K562 (cell line): ENCODE data around the gene ZCCHC14. TPM values are rescaled to one million over a fixed set of nuclear protein-coding genes. Genes with fewer than 3 reads are reported as not detected.

ENCODE experiments used
- BMI1 ChIP-seq: fragments of 150-350 bp; IDR thresholded peaks from 2 replicates; pipeline ENCODE4 v1.6.1; 2014; ENCODE audit warnings: low read length
- CCNT2 ChIP-seq: IDR thresholded peaks from 2 replicates; pipeline ENCODE4 v1.6.1; 2011; ENCODE audit warnings: borderline replicate concordance, low read depth, mild to moderate bottlenecking, moderate library complexity, mixed read lengths, low read length; ENCODE audit not compliant: insufficient read length; ENCODE audit errors: extremely low read depth
- EGR1 ChIP-seq: fragments of 450-650 bp; conservative IDR thresholded peaks from 2 replicates; pipeline ENCODE4 v1.6.1; 2017; ENCODE audit warnings: mild to moderate bottlenecking
- GTF2E2 ChIP-seq: fragments of 200-800 bp; sonication (Bioruptor generic); IDR thresholded peaks from 2 replicates; pipeline ENCODE4 v1.6.1; 2016; ENCODE audit warnings: missing genetic modification characterization, missing compliant biosample characterization
- LCOR ChIP-seq: sonication (generic); formaldehyde crosslinking; IDR thresholded peaks from 2 replicates; pipeline ENCODE4 v1.8.0; 2022; ENCODE audit warnings: mild to moderate bottlenecking, missing genetic modification reagents
- MAFK ChIP-seq: IDR thresholded peaks from 2 replicates; pipeline ENCODE4 v1.6.1; 2011; ENCODE audit warnings: low read length, improper control_type of control experiment
- NFRKB ChIP-seq: fragments of 450-650 bp; IDR thresholded peaks from 2 replicates; pipeline ENCODE4 v1.6.1; 2016; ENCODE audit warnings: low read depth
- PTRF ChIP-seq: fragments of 450-650 bp; IDR thresholded peaks from 2 replicates; pipeline ENCODE4 v1.6.1; 2016; ENCODE audit warnings: mild to moderate bottlenecking, missing genetic modification characterization, missing compliant biosample characterization
- RBM34 ChIP-seq: fragments of 200-400 bp; formaldehyde crosslinking; IDR thresholded peaks from 2 replicates; pipeline ENCODE4 v1.6.1; 2018; ENCODE audit warnings: low read length, borderline replicate concordance; ENCODE audit not compliant: insufficient read depth
- RNF2 ChIP-seq: sonication (generic); IDR thresholded peaks from 2 replicates; pipeline ENCODE4 v1.6.1; 2016
- SLC30A9 ChIP-seq: fragments of 250-450 bp; sonication (Bioruptor Pico); IDR thresholded peaks from 2 replicates; pipeline ENCODE4 v1.8.0; 2022; ENCODE audit warnings: mild to moderate bottlenecking, moderate library complexity
- TGIF2 ChIP-seq: sonication (generic); formaldehyde crosslinking; IDR thresholded peaks from 2 replicates; pipeline ENCODE4 v1.8.1; 2022; ENCODE audit warnings: mild to moderate bottlenecking, missing genetic modification reagents, moderate library complexity
- XRCC3 ChIP-seq: fragments of 450-650 bp; IDR thresholded peaks from 2 replicates; pipeline ENCODE4 v1.6.1; 2017; ENCODE audit warnings: mild to moderate bottlenecking, moderate library complexity
- ZBED1 ChIP-seq: IDR thresholded peaks from 2 replicates; pipeline ENCODE4 v1.6.1; 2014
- ZBTB8A ChIP-seq: fragments of 450-650 bp; IDR thresholded peaks from 2 replicates; pipeline ENCODE4 v1.6.1; 2018; ENCODE audit warnings: mild to moderate bottlenecking, moderate library complexity; ENCODE audit not compliant: partially characterized antibody
- ZNF431 ChIP-seq: sonication (generic); formaldehyde crosslinking; IDR thresholded peaks from 2 replicates; pipeline ENCODE4 v1.8.0; 2022; ENCODE audit warnings: mild to moderate bottlenecking, missing genetic modification reagents
- ZNF76 ChIP-seq: fragments of 250-450 bp; sonication (Bioruptor Pico); IDR thresholded peaks from 2 replicates; pipeline ENCODE4 v1.4.0; 2020; ENCODE audit warnings: mild to moderate bottlenecking, moderate library complexity, borderline replicate concordance
- polyA plus RNA-seq, 8 experiments: library from polyadenylated mRNA; depleted of rRNA in 4 of 8; stranded (reverse) in 5 of 8; unstranded in 3 of 8; fragments of >200 nt; fragmentation: Nextera tagmentation in 2 of 8; fragmentation: Illumina TruSeq in 1 of 8; extraction: Ambion mirVana in 2 of 8; extraction: Trizol in 1 of 8; gene quantifications; 2 replicates each; pipeline versions ENCODE4 v1.2.1 to v1.2.3, GENCODE V29; 2011 to 2014; ENCODE audit warnings: inconsistent platforms in 1 of 8, missing spikeins in 1 of 8
- total RNA-seq, 7 experiments: library from RNA; depleted of rRNA in 6 of 7; stranded (reverse); fragments of >200 nt in 6 of 7; fragmentation: Illumina TruSeq in 2 of 7; extraction: Trizol in 2 of 7; gene quantifications; 2 replicates each; pipeline versions ENCODE4 v1.2.1 to v1.2.3, GENCODE V29; 2011 to 2021; ENCODE audit warnings: low replicate concordance in 1 of 7
- TF ChIP-seq, protein P1 (sequence below): fragments of 250-450 bp; sonication (Bioruptor Pico); IDR thresholded peaks from 2 replicates; pipeline ENCODE4 v1.9.0; 2021; ENCODE audit warnings: mild to moderate bottlenecking, inconsistent platforms
- TF ChIP-seq, protein P2 (sequence below): fragments of 450-650 bp; IDR thresholded peaks from 2 replicates; pipeline ENCODE4 v1.6.1; 2018; ENCODE audit warnings: mild to moderate bottlenecking, low read depth; ENCODE audit not compliant: partially characterized antibody
- TF ChIP-seq, protein P3 (sequence below), 3 experiments: IDR thresholded peaks in 2 of 3; conservative IDR thresholded peaks in 1 of 3; 2 replicates each; pipeline ENCODE4 v1.5.1; 2011 to 2012; ENCODE audit warnings: low read length in 3 of 3, mild to moderate bottlenecking in 3 of 3, control low read depth in 2 of 3, improper control_type of control experiment in 1 of 3, inconsistent platforms in 1 of 3, low read depth in 1 of 3, mixed read lengths in 1 of 3, moderate library complexity in 1 of 3; ENCODE audit not compliant: insufficient read depth in 2 of 3
- TF ChIP-seq, protein P4 (sequence below): sonication (generic); formaldehyde crosslinking; IDR thresholded peaks from 2 replicates; pipeline ENCODE4 v1.8.0; 2022; ENCODE audit warnings: missing genetic modification reagents, mild to moderate bottlenecking, borderline replicate concordance

ZCCHC14 gene
- total and polyA plus RNA-seq, 9 of the 15 experiments (the other 6 are each of a cell fraction or from before 2014, with no cell fraction given): 1.5 to 12.4 (median 2.9) TPM

DNA sequence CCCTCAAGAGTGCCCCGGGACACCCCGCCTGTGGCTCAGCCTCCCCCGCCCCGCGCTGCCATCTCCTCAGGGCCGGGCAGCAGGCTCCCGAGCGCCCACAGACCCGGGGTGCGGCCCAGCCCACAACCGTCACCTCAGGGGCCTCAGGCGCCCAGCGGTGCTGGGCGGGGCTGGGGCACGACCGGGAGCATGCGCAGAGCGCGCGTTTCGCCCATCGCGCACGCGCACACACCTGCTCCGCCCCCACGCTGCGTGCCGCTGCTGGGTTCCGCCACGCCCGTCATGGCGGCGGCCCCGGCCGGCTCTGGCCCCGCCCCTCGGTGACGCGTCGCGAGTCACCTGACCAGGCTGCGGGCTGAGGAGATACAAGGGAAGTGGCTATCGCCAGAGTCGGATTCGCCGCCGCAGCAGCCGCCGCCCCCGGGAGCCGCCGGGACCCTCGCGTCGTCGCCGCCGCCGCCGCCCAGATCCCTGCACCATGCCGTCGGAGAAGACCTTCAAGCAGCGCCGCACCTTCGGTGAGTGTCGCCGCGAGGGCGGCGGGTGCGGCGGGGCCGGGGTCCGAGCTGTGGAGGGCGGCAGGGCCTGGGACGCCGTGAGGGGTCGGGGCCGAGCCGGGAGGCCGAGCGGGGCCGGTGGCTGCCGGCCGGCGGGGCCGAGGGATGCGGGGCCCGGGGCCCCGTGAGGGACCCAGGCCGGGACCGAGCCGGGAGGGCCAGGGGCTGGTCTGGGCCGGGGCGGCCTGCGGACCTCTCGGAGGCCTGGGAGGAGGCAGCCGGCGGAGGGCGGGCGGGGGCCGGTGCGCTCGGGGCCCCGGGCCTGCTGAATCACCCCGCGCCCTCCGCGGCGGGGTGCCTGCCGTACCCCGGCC, 100.6 kb downstream of the ZCCHC14 start, which contains the start of gene MAP1LC3B (continued):
- TF ChIP-seq, protein P1, sequence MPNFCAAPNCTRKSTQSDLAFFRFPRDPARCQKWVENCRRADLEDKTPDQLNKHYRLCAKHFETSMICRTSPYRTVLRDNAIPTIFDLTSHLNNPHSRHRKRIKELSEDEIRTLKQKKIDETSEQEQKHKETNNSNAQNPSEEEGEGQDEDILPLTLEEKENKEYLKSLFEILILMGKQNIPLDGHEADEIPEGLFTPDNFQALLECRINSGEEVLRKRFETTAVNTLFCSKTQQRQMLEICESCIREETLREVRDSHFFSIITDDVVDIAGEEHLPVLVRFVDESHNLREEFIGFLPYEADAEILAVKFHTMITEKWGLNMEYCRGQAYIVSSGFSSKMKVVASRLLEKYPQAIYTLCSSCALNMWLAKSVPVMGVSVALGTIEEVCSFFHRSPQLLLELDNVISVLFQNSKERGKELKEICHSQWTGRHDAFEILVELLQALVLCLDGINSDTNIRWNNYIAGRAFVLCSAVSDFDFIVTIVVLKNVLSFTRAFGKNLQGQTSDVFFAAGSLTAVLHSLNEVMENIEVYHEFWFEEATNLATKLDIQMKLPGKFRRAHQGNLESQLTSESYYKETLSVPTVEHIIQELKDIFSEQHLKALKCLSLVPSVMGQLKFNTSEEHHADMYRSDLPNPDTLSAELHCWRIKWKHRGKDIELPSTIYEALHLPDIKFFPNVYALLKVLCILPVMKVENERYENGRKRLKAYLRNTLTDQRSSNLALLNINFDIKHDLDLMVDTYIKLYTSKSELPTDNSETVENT (CRISPR knock-in tag): peak; percentile 87
- TF ChIP-seq BMI1: no peak
- no peak for TF ChIP-seq ZBED1
- no peak for TF ChIP-seq TGIF2 (CRISPR knock-in tag)
- TF ChIP-seq, protein P2, sequence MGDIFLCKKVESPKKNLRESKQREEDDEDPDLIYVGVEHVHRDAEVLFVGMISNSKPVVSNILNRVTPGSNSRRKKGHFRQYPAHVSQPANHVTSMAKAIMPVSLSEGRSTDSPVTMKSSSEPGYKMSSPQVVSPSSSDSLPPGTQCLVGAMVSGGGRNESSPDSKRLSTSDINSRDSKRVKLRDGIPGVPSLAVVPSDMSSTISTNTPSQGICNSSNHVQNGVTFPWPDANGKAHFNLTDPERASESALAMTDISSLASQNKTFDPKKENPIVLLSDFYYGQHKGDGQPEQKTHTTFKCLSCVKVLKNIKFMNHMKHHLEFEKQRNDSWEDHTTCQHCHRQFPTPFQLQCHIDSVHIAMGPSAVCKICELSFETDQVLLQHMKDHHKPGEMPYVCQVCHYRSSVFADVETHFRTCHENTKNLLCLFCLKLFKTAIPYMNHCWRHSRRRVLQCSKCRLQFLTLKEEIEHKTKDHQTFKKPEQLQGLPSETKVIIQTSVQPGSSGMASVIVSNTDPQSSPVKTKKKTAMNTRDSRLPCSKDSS: no peak
- TF ChIP-seq, protein P3, sequence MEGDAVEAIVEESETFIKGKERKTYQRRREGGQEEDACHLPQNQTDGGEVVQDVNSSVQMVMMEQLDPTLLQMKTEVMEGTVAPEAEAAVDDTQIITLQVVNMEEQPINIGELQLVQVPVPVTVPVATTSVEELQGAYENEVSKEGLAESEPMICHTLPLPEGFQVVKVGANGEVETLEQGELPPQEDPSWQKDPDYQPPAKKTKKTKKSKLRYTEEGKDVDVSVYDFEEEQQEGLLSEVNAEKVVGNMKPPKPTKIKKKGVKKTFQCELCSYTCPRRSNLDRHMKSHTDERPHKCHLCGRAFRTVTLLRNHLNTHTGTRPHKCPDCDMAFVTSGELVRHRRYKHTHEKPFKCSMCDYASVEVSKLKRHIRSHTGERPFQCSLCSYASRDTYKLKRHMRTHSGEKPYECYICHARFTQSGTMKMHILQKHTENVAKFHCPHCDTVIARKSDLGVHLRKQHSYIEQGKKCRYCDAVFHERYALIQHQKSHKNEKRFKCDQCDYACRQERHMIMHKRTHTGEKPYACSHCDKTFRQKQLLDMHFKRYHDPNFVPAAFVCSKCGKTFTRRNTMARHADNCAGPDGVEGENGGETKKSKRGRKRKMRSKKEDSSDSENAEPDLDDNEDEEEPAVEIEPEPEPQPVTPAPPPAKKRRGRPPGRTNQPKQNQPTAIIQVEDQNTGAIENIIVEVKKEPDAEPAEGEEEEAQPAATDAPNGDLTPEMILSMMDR (IDR thresholded peaks at IDR 0.05 in 2 of 3, conservative IDR thresholded peaks at IDR 0.05 in 1 of 3; ENCODE audit: insufficient read depth in 2 of 3, low read depth in 1 of 3, low read length in 3 of 3): peak in 1 of 3 experiments; percentile 23; a peak in 2 of 6 replicates
- TF ChIP-seq, protein P4, sequence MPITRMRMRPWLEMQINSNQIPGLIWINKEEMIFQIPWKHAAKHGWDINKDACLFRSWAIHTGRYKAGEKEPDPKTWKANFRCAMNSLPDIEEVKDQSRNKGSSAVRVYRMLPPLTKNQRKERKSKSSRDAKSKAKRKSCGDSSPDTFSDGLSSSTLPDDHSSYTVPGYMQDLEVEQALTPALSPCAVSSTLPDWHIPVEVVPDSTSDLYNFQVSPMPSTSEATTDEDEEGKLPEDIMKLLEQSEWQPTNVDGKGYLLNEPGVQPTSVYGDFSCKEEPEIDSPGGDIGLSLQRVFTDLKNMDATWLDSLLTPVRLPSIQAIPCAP (CRISPR knock-in tag): no peak
- TF ChIP-seq ZNF431: no peak
- no peak for TF ChIP-seq LCOR (CRISPR knock-in tag)
- TF ChIP-seq ZNF76 (CRISPR knock-in tag): 0 out of 2 replicates have a peak, but pooled peaks have one; percentile 10
- TF ChIP-seq ZBTB8A: no peak
- peak; percentile 32; the same call in 1 of the 2 replicates for TF ChIP-seq NFRKB
- peak; percentile 83 for TF ChIP-seq CCNT2
- TF ChIP-seq EGR1: peak; percentile 80
- TF ChIP-seq RNF2: peak; percentile 46
- TF ChIP-seq MAFK: no peak
- no peak for TF ChIP-seq SLC30A9 (CRISPR knock-in tag)
- TF ChIP-seq RBM34: no peak
- TF ChIP-seq GTF2E2 (tag): 0 out of 2 replicates have a peak, but pooled peaks have one; percentile 17
- TF ChIP-seq XRCC3: no peak
- TF ChIP-seq PTRF: no peak
